Measurements from ENCODE around the gene MUC21.
"Not testable (repeated sequence)": the region's sequence is repeated elsewhere in the genome, so short reads cannot be mapped to it uniquely, and the experiment has no call there.

MUC21 gene

GRCh38 chr6:30981942-30982772 is 1.4 kb upstream of the MUC21 start:
- Mint-ChIP-seq H3K9me3 (no peaks in the 10 kb centered on the region), H3K27me3 (ENCODE audit: low read depth) (peaks cover 37% of the 10 kb centered on the region), H3K4me1 (ENCODE audit: low read depth) (peaks cover 1% of the 10 kb centered on the region), H3K27ac (no peak overlapping the region), H3K36me3 (ENCODE audit: low read depth) (no peaks in the 10 kb centered on the region), H3K4me3 (no peak overlapping the region)
- no peak for DNase-seq (ENCODE audit: low spot score)

GRCh38 chr6:30985490-30985889 is 2.0 kb downstream of the MUC21 start:
- Mint-ChIP-seq H3K4me1 (ENCODE audit: low read depth) (peaks cover 8% of the 10 kb centered on the region), H3K27me3 (ENCODE audit: low read depth) (peaks cover 16% of the 10 kb centered on the region), H3K27ac (no peak overlapping the region), H3K36me3 (ENCODE audit: low read depth) (no peaks in the 10 kb centered on the region), H3K9me3 (no peaks in the 10 kb centered on the region), H3K4me3 (no peak overlapping the region)
- no peak for DNase-seq (ENCODE audit: low spot score)

GRCh38 chr6:30987304-30987703 is 3.8 kb downstream of the MUC21 start:
- H3K27ac Mint-ChIP-seq = no peak overlapping the region
- H3K9me3 Mint-ChIP-seq = no peaks in the 10 kb centered on the region
- H3K4me3 Mint-ChIP-seq = no peak overlapping the region
- no peak for DNase-seq (ENCODE audit: low spot score)
- H3K27me3 Mint-ChIP-seq (ENCODE audit: low read depth) = peaks cover 7% of the 10 kb centered on the region
- peaks cover 13% of the 10 kb centered on the region for H3K4me1 Mint-ChIP-seq (ENCODE audit: low read depth)
- no peaks in the 10 kb centered on the region for H3K36me3 Mint-ChIP-seq (ENCODE audit: low read depth)

- no peak overlapping the region for H3K27ac Mint-ChIP-seq
- DNase-seq (ENCODE audit: low spot score) = no peak
- no peak overlapping the region for H3K4me3 Mint-ChIP-seq
- no peaks in the 10 kb centered on the region for H3K36me3 Mint-ChIP-seq (ENCODE audit: low read depth)
- H3K4me1 Mint-ChIP-seq (ENCODE audit: low read depth) = peaks cover 12% of the 10 kb centered on the region
- peaks cover 5% of the 10 kb centered on the region for H3K27me3 Mint-ChIP-seq (ENCODE audit: low read depth)
- no peaks in the 10 kb centered on the region for H3K9me3 Mint-ChIP-seq
Observed at GRCh38 chr6:30988209-30988825, 4.8 kb downstream of the MUC21 start.

GRCh38 chr6:30990422-30991086 is 7.0 kb downstream of the MUC21 start:
- peaks cover 12% of the 10 kb centered on the region for H3K4me1 Mint-ChIP-seq (ENCODE audit: low read depth)
- H3K9me3 Mint-ChIP-seq = no peaks in the 10 kb centered on the region
- H3K36me3 Mint-ChIP-seq (ENCODE audit: low read depth) = no peaks in the 10 kb centered on the region
- peak overlapping the region; percentile 79 for H3K27ac Mint-ChIP-seq
- no peak for DNase-seq (ENCODE audit: low spot score)
- H3K27me3 Mint-ChIP-seq (ENCODE audit: low read depth) = no peaks in the 10 kb centered on the region
- peak overlapping the region; percentile 76 for H3K4me3 Mint-ChIP-seq

GRCh38 chr6:30991891-30992290 is 8.4 kb downstream of the MUC21 start:
- no peaks in the 10 kb centered on the region for H3K36me3 Mint-ChIP-seq (ENCODE audit: low read depth)
- H3K27me3 Mint-ChIP-seq (ENCODE audit: low read depth) = no peaks in the 10 kb centered on the region
- no peaks in the 10 kb centered on the region for H3K9me3 Mint-ChIP-seq
- no peak overlapping the region for H3K4me3 Mint-ChIP-seq
- no peak for DNase-seq (ENCODE audit: low spot score)
- peaks cover 12% of the 10 kb centered on the region for H3K4me1 Mint-ChIP-seq (ENCODE audit: low read depth)
- no peak overlapping the region for H3K27ac Mint-ChIP-seq

- no peak overlapping the region for H3K27ac Mint-ChIP-seq
- H3K4me1 Mint-ChIP-seq (ENCODE audit: low read depth) = peaks cover 5% of the 10 kb centered on the region
- no peaks in the 10 kb centered on the region for H3K27me3 Mint-ChIP-seq (ENCODE audit: low read depth)
- H3K4me3 Mint-ChIP-seq = no peak overlapping the region
- DNase-seq (ENCODE audit: low spot score) = no peak
- H3K36me3 Mint-ChIP-seq (ENCODE audit: low read depth) = no peaks in the 10 kb centered on the region
- no peaks in the 10 kb centered on the region for H3K9me3 Mint-ChIP-seq
Observed at GRCh38 chr6:30997301-30997700, 13.8 kb downstream of the MUC21 start.

DNA sequence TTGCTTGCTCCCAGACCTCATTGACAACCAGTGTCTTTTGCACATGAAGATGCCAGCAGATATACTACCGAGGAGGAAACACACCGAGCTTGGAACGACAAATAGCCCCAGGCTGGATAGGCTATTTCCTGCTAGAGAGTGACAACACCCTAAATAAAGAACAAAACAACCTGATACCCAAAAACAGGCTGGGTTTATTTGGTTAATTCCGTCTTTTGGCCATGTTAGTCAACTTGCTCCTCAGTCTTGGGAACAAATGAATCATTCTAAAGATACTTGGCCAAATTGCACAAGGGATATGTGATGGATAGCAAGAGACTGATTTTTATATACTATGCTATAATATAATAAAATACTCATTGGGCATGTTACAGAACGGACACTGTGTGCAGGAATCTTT is 15.3 kb downstream of the MUC21 start:
- no peaks in the 10 kb centered on the region for H3K27me3 Mint-ChIP-seq (ENCODE audit: low read depth)
- H3K9me3 Mint-ChIP-seq = no peaks in the 10 kb centered on the region
- H3K36me3 Mint-ChIP-seq (ENCODE audit: low read depth) = no peaks in the 10 kb centered on the region
- H3K27ac Mint-ChIP-seq = no peak overlapping the region
- peaks cover 5% of the 10 kb centered on the region for H3K4me1 Mint-ChIP-seq (ENCODE audit: low read depth)
- DNase-seq (ENCODE audit: low spot score) = no peak
- no peak overlapping the region for H3K4me3 Mint-ChIP-seq

DNA sequence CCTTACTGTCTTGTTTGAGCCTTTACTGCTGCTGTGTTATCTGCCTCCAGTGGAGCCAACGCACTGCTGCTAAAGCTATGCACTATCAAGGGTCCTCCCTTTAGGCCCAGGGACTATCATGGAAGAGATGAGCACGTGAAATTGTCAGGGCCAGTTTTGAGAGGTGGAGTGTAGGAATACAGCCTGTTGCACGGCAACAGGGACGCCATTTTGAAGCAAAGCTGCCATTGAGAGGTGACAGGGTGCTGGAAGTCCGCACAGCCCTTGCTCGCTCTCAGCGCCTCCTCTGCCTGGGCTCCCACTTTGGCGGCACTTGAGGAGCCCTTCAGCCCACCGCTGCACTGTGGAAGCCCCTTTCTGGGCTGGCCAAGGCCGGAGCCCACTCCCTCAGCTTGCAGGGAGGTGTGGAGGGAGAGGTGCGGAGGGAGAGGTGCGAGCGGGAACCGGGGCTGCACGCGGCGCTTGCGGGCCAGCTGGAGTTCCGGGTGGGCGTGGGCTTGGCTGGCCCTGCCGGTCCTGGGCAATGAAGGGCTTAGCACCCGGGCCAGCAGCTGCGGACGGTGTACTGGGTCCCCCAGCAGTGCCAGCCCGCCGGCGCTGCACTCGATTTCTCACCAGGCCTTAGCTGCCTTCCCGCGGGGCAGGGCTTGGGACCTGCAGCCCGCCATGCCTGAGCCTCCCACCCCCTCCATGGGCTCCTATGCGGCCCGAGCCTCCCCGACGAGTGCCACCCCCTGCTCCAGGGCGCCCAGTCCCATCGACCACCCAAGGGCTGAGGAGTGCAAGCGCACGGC is 16.7 kb downstream of the MUC21 start:
- H3K27me3 Mint-ChIP-seq (ENCODE audit: low read depth); H3K27ac Mint-ChIP-seq; H3K36me3 Mint-ChIP-seq (ENCODE audit: low read depth); H3K4me1 Mint-ChIP-seq (ENCODE audit: low read depth); H3K9me3 Mint-ChIP-seq; DNase-seq (ENCODE audit: low spot score); H3K4me3 Mint-ChIP-seq: not testable (repeated sequence)

DNA sequence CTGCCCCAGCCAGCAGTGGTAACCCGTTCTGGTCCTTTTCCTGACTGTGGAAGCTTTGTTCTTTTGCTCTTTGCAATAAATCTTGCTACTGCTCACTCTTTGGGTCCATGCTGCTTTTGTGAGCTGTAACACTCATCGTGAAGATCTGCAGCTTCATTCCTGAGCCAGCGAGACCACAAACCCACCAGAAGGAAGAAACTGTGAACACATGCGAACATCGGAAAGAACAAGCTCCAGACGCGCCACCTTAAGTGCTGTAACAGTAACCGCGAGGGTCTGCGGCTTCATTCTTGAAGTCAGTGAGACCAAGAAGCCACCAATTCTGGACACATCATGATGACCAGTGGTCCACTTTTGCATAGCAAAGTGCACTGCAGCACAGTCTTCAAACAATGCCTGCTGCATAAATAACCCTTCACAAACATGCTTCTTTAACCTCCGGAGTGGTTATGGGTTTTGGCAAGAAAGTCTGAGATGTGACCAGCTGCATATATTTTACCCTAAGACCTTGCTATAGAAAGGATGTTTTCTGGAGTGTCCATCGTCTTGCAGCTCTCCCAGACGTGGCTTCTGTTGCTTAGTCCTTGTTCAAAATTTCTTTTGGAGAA is 17.9 kb downstream of the MUC21 start:
- Mint-ChIP-seq H3K27me3 (ENCODE audit: low read depth) (peaks cover 7% of the 10 kb centered on the region), H3K4me1 (ENCODE audit: low read depth) (peaks cover 6% of the 10 kb centered on the region), H3K4me3 (no peak overlapping the region), H3K27ac (no peak overlapping the region), H3K9me3 (no peaks in the 10 kb centered on the region), H3K36me3 (ENCODE audit: low read depth) (no peaks in the 10 kb centered on the region)
- no peak for DNase-seq (ENCODE audit: low spot score)

- H3K4me1 Mint-ChIP-seq (ENCODE audit: low read depth) = peaks cover 6% of the 10 kb centered on the region
- H3K27ac Mint-ChIP-seq = no peak overlapping the region
- no peaks in the 10 kb centered on the region for H3K9me3 Mint-ChIP-seq
- H3K4me3 Mint-ChIP-seq = no peak overlapping the region
- peaks cover 12% of the 10 kb centered on the region for H3K27me3 Mint-ChIP-seq (ENCODE audit: low read depth)
- no peaks in the 10 kb centered on the region for H3K36me3 Mint-ChIP-seq (ENCODE audit: low read depth)
- no peak for DNase-seq (ENCODE audit: low spot score)
Observed at GRCh38 chr6:31002471-31002870, 19.0 kb downstream of the MUC21 start.

DNA sequence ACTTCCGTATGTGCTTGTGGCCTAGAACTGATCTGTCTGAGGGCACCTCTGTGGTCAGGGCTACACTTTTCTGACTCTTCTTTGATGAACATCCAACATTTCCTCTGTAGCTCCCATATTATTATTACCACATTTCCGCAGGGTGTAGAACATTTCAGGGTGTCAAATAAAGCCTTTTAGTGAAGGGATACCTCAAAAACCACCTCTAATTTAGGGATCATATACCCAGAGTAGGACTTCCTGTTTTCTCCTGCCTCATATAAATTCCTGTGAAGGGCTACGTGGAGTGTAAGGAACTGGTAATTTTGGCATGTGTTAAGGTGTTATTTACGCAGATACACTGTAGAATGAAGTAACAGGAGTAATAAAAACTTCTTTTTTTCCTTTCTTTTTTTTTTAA is 21.3 kb downstream of the MUC21 start:
- no peak overlapping the region for H3K27ac Mint-ChIP-seq
- DNase-seq (ENCODE audit: low spot score) = no peak
- H3K9me3 Mint-ChIP-seq = no peaks in the 10 kb centered on the region
- H3K4me1 Mint-ChIP-seq (ENCODE audit: low read depth) = peaks cover 6% of the 10 kb centered on the region
- H3K36me3 Mint-ChIP-seq (ENCODE audit: low read depth) = no peaks in the 10 kb centered on the region
- H3K27me3 Mint-ChIP-seq (ENCODE audit: low read depth) = peaks cover 19% of the 10 kb centered on the region
- H3K4me3 Mint-ChIP-seq = no peak overlapping the region

DNA sequence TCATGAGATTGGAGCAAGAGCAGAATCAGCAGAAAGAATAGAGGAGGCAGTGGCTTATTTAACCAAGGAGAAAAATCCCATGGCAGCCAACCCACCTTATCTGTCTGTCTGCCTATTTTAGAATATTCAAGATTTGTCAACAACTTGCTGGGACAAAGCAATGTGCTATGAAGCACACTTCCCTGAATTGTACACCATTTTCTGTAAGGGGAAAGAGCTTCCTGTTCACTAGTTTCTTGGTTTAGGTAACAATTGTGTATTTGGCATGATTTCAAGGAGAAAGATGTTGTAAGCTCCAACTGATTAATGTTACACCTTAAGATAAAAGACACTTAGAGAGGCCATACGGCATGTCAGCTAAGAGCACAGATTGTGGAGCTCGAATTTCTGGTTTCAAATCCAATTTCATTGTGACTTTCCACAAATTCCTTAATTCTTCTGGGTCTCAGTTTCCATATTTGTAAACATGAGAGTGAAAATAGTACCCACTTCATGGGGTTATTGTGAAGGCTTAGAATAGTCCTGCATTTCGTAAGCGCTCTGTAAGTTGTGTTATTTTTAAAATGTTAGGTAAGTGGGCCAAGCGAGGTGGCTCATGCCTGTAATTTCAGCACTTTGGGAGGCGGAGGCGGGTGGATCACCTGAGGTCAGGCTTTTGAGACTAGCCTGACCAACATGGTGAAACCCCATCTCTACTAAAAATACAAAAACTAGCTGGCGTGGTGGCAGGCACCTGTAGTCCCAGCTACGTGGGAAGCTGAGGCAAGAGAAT is 21.9 kb downstream of the MUC21 start:
- Mint-ChIP-seq H3K4me3 (no peak overlapping the region), H3K9me3 (no peaks in the 10 kb centered on the region), H3K27me3 (ENCODE audit: low read depth) (peaks cover 19% of the 10 kb centered on the region), H3K27ac (no peak overlapping the region), H3K36me3 (ENCODE audit: low read depth) (no peaks in the 10 kb centered on the region), H3K4me1 (ENCODE audit: low read depth) (peaks cover 6% of the 10 kb centered on the region)
- no peak for DNase-seq (ENCODE audit: low spot score)

Data from T-helper 2 cell treated with Interferon-gamma antibody and Interleukin-4, amounts not matched to agents 5 μg/mL and 100 μg/mL, for 36 hours (primary cell).